Measurements from ENCODE around the gene TMEM209.
"Not testable (repeated sequence)": the region's sequence is repeated elsewhere in the genome, so short reads cannot be mapped to it uniquely, and the experiment has no call there.

Gene TMEM209

DNA sequence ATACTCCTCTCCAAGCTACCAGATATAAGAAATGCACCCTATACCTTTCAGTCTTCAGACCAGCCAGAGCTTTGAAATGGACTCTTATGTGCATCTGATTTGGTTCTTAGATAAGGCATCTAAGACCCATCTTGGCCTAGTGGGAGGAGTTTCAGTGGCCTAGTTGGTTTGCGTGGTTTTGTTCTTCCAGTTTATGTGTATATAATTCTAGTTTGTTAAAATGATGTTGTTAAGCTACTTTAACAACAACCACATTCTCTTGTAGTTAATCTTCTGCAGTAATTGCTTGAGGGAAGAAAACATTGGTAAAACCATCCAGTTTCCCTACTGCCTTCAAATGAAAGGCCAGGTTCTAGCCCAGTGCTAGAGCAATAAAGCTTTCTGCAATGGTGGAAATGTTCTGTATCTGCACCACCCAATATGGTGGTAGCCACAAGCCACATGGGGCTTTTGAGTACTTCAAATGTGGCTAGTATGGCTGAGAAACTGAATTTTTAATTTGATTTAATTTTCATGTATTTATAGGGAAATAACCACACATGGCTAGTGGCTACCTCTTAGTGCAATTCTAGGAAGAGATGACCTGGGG lies 68.5 kb downstream of the TMEM209 start:
- no peak for DNase-seq
- no peak overlapping the region for H3K27ac Mint-ChIP-seq
- H3K27me3 Mint-ChIP-seq = no peaks in the 10 kb centered on the region
- no peak for ATAC-seq
- H3K4me1 Mint-ChIP-seq = peaks cover 19% of the 10 kb centered on the region
- H3K36me3 Mint-ChIP-seq (ENCODE audit: low read depth) = peaks cover 8% of the 10 kb centered on the region
- H3K4me3 Mint-ChIP-seq = no peak overlapping the region
- no peaks in the 10 kb centered on the region for H3K9me3 Mint-ChIP-seq

DNA sequence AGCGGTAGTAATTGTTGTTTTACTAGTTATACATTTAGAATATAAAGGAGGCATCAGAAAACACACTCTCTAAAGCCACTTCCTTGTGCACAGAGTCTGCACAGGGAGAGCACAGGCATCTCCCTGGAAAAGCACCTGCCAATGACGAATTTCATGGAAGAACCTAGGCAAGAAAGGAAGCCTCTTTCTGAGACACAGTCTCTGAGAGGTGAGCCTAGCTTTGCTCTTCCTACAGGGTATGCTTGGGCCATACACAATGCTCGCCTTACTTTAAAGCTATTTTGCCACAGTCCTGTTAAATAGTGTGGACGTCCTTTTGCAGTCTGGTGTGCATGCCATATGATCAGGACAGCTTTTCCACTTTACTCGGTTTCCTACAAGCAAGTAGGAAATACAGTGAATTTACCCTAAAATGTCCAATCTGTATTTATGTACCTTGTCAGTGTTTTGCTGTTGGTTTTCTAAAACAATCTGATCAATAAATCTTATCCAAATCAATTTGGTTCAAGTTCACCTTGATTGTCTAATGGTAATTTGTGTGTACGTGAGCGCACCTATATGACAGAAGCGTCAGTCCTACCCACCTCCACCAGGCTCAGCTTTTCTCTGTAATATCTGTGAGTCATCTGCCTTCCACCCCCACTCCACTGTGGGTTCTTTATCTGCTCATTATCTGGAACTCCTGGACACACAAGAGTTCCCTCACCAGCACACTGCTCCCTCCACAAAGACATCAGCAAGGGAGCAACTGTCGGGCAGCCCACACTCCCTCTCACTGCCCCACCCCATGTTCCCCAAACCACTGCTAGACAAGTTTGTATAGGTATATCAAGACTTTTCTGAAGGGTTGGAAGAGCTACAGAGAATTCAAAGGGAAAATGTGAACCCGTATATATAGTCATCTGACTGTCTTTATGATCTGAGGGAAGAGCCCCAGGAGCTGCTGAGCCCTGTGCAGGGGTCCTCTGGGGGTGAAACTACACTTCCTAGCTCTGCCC lies 69.7 kb downstream of the TMEM209 start:
- Mint-ChIP-seq H3K9me3 (no peaks in the 10 kb centered on the region), H3K27me3 (no peaks in the 10 kb centered on the region), H3K4me3 (no peak overlapping the region), H3K27ac (no peak overlapping the region), H3K36me3 (ENCODE audit: low read depth) (peaks cover 15% of the 10 kb centered on the region), H3K4me1 (peaks cover 15% of the 10 kb centered on the region)
- peak; percentile 60 for ATAC-seq
- no peak for DNase-seq

DNA sequence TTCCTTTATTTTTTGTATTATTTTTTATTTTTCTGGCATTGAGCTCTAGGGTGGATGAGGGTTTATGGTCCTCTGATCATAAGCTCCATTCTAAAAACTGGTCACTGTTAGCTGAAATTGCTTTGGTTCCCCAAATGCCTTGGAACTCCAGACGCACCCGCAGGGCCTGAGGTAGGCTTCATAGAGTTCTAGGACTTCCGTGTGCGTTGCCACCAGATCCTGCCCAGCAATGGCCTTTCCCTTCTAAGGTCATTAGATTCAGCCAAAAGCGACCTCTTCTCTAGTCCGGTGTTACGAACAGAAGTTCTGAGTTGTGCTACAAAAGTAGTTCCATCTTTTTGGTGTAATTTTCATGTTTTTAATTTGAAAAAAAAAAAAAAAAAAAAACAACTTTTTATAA lies 70.5 kb downstream of the TMEM209 start:
- ATAC-seq = no peak
- no peak overlapping the region for H3K4me3 Mint-ChIP-seq
- no peaks in the 10 kb centered on the region for H3K9me3 Mint-ChIP-seq
- no peak overlapping the region for H3K27ac Mint-ChIP-seq
- peaks cover 19% of the 10 kb centered on the region for H3K36me3 Mint-ChIP-seq (ENCODE audit: low read depth)
- H3K27me3 Mint-ChIP-seq = no peaks in the 10 kb centered on the region
- H3K4me1 Mint-ChIP-seq = peaks cover 12% of the 10 kb centered on the region
- DNase-seq = no peak

DNA sequence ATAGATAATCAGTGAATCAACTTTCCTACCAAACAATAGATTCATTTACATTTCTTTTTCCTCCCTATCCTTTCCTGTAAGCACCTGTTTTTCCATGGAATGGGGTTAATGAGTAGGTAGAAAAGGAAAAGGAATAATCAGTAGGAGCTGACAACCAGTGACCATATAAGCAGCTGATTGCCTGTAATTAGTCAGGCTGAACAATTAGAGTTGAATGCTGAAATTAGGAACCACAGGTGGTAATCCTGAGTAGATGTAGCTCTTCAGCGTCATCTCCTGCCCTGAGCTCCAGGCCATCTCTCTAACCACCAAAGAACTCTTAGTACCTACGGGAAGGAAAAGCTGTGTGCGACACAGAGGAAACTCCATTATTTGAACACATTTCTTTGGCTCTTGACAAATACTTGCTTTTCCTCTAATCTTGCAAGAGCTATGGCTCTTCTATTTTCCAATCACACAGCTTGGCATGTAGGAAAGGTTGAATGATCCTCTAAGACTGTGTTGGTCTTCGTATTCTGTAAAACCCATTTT lies 71.0 kb downstream of the TMEM209 start:
- Mint-ChIP-seq H3K27ac (no peak overlapping the region), H3K36me3 (ENCODE audit: low read depth) (peaks cover 25% of the 10 kb centered on the region), H3K27me3 (no peaks in the 10 kb centered on the region), H3K9me3 (no peaks in the 10 kb centered on the region), H3K4me1 (peaks cover 12% of the 10 kb centered on the region), H3K4me3 (no peak overlapping the region)
- no peak for ATAC-seq
- DNase-seq = no peak

DNA sequence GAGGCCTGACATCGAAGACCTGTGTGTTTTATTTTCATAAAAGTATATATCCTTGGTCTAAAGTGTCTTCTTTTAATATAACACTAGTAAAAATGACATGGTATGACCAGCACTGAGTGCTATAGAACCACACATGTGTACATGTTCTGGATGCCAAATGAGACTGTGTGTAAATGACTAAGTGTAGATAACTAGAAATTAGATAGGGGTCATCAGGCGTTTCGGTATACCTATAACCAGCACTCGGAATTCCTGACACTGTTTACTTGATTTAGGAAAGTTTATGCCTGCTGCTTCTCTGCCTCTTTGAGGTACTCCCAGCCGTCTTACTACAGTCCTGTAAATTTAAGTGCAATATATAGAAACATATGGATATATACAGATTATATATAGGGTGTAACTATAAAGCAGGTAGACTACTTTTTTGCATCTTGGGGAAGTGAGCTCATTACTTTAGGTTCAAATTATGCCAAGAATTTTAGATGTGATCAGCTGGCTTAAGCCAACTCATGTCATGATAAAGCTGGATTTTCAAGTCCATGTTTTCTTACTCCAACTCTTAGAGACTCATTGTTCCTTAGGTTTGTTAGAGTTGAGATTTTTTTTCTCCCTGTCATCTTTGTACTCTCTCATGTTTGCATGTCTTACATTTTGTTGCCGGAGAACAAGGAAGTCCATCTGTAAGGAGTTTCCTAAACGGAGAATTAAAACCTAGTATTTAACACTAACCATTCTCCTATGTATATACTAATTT lies 72.0 kb downstream of the TMEM209 start:
- H3K36me3 Mint-ChIP-seq (ENCODE audit: low read depth) = peaks cover 31% of the 10 kb centered on the region
- no peak for DNase-seq
- ATAC-seq = no peak

DNA sequence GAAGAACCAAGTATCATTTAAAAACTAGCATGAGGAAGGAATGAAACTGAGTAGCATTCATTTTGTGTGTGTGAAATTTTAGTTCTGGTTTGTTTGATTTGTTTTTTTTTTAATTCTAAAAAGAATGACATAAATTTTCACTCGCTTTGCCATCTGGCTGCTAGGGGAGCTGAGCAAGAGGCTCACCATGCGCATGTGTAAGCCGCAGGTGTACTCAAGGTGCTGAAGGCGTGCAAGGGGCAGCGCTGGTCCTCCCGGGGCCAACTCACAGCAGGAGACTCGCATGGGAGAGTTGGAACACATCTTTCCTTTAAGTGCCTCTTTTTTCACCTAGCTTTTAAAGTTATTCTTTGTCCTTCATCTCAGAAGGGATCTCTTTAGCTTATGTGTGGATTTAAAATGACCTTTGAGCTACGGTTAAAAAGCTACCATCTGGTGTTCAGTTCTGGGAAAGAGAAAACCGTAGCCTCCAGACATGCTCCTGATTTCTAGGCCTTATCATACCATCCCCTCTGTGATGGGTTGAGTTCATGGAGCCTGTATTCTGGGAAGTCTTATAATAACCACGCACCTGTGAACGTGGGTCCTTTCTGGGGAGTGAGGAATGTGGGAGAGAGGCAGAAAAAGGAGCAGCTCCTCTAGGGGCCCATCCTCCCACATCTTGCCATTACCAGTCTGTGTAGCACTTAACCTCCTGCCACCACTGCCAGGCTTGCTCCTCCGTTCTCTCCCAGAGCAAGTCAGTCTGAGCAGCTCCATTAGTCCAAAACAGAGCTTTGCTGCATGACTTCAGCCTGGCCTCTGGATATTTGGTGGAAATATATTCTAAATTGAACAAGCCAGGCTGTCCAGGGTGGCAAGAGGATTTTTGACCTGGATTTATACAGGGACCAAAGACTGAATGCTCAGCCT lies 73.0 kb downstream of the TMEM209 start:
- H3K27me3 Mint-ChIP-seq = no peaks in the 10 kb centered on the region
- H3K4me3 Mint-ChIP-seq = no peak overlapping the region
- H3K36me3 Mint-ChIP-seq (ENCODE audit: low read depth) = peaks cover 32% of the 10 kb centered on the region
- H3K9me3 Mint-ChIP-seq = no peaks in the 10 kb centered on the region
- peaks cover 12% of the 10 kb centered on the region for H3K4me1 Mint-ChIP-seq
- ATAC-seq = no peak
- H3K27ac Mint-ChIP-seq = no peak overlapping the region
- no peak for DNase-seq

More for the DNA sequence above, 72.0 kb downstream of the TMEM209 start:
- no peaks in the 10 kb centered on the region for H3K9me3 Mint-ChIP-seq
- H3K27me3 Mint-ChIP-seq = no peaks in the 10 kb centered on the region
- no peak overlapping the region for H3K27ac Mint-ChIP-seq
- peaks cover 12% of the 10 kb centered on the region for H3K4me1 Mint-ChIP-seq
- H3K4me3 Mint-ChIP-seq = no peak overlapping the region

DNA sequence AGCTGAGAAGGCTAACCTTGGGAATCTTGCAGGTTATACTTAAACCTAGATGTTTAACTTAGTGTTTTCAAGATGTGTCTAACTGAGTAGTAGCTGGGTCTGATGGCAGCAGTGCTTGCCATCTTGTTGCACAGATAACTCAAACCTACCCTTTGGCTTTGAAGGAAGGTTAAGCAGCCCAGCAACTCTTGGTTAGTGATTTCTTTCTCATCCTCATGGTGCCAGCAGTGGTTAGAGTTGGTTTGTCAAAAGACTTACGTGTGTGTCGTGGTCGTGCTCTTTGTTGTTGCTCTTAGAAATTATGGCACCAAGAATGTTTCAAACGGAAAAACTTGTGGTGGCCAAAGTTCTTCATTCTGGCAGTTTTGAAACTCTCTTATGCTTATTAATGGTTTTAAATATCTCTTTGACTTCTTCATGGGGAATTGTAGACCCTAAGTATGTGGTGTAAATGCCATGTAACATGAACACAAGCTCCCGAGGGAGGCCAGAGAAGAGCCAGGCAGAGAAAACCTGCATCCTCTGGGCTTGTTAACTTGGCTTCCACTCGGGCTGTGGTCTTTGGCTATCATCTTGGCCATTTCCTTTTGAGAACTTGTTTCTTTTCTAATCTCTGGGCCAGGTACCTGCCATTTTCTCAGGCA lies 73.9 kb downstream of the TMEM209 start:
- Mint-ChIP-seq H3K27me3 (no peaks in the 10 kb centered on the region), H3K27ac (no peak overlapping the region), H3K36me3 (ENCODE audit: low read depth) (peaks cover 37% of the 10 kb centered on the region), H3K4me3 (no peak overlapping the region), H3K9me3 (no peaks in the 10 kb centered on the region), H3K4me1 (peaks cover 7% of the 10 kb centered on the region)
- ATAC-seq (no peak), DNase-seq (no peak)

DNA sequence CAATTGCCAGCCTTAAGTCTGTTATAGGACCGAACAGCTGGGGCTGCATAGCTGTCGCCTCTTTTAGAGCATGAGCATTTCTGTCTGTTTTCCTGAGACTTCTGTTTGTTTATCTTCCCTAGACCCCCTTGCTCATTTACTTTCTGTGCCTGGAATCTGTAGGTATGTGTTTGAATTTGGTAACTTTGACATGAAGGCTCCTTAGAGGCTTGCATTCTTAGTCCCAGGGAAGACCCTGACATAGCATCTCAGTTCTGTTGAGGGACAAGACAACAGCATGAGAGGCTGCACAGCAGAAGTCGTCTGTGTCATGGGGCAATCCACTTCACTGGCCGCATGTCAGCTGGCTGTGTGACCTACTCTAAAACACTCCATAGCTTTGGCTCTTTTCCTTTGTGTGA lies 76.2 kb downstream of the TMEM209 start:
- no peak overlapping the region for H3K27ac Mint-ChIP-seq
- peaks cover 39% of the 10 kb centered on the region for H3K36me3 Mint-ChIP-seq (ENCODE audit: low read depth)
- no peaks in the 10 kb centered on the region for H3K27me3 Mint-ChIP-seq
- no peak overlapping the region for H3K4me3 Mint-ChIP-seq
- no peaks in the 10 kb centered on the region for H3K4me1 Mint-ChIP-seq
- ATAC-seq = no peak
- DNase-seq = no peak
- no peaks in the 10 kb centered on the region for H3K9me3 Mint-ChIP-seq

DNA sequence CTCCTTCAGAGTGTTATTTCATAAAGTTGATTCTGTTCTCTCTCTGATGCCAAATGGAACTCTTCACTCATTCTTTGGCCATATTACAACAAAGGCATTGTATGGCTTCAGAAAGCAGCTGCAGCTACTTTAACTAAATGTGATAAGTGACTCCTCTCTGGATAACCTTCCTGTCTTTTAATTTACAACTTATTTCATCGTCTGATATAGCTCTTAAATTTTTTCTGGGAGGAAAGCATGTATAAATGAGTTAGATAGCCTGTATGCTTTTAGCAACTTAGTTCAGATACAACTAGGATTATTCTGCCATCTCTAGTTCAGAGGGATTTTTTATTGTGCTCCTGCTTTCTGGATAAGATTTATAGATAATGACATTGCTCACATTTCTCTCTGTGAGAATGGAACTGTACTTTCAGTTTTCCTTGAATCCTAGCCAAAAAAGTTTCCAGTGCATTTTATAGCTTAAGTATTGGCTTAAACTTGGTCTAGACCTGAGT lies 77.3 kb downstream of the TMEM209 start:
- no peak for ATAC-seq
- no peaks in the 10 kb centered on the region for H3K4me1 Mint-ChIP-seq
- H3K27ac Mint-ChIP-seq = no peak overlapping the region
- no peaks in the 10 kb centered on the region for H3K9me3 Mint-ChIP-seq
- DNase-seq = no peak
- H3K4me3 Mint-ChIP-seq = no peak overlapping the region
- H3K27me3 Mint-ChIP-seq = no peaks in the 10 kb centered on the region
- H3K36me3 Mint-ChIP-seq (ENCODE audit: low read depth) = peaks cover 43% of the 10 kb centered on the region

DNA sequence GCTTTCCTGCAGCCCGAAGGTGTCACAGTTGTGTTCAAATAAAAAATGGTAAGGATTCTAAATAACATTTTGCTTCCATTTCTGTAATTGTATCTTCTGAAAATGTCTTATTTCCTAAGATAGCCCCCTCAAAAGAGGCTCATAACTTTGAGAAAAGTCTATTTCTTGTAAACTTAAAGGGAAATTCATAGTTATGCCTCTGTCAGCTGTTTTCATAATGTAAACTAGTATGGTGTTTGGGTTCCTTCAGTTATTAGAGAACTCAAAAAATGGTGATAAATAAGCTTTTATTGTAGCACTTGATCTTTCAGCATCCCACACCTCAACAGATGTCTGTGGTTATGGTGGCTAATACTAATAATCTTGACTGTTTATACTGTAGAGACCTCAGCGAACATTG lies 77.8 kb downstream of the TMEM209 start:
- ATAC-seq = no peak
- no peak for DNase-seq
- H3K4me3 Mint-ChIP-seq = no peak overlapping the region
- H3K4me1 Mint-ChIP-seq = no peaks in the 10 kb centered on the region
- H3K27me3 Mint-ChIP-seq = no peaks in the 10 kb centered on the region
- H3K9me3 Mint-ChIP-seq = no peaks in the 10 kb centered on the region
- no peak overlapping the region for H3K27ac Mint-ChIP-seq
- peaks cover 45% of the 10 kb centered on the region for H3K36me3 Mint-ChIP-seq (ENCODE audit: low read depth)

DNA sequence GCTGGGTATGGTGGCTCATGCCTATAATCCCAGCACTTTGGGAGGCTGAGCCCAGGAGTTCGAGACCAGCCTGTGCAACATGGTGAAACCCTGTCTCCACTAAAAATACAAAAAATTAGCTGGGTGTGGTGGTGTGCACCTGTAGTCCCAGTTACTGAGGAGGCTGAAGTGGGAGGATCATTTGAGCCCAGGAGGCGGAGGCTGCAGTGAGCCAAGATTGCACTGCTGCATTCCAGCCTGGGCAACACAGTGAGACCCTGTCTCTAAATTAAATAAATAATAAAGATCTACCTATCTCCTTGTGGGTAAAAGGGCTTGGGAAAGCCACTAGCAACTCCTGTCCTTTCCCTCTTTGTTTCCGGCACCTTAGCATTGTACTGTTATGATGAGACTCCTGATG lies 78.4 kb downstream of the TMEM209 start:
- not testable (repeated sequence) for H3K4me3 Mint-ChIP-seq, H3K27ac Mint-ChIP-seq, H3K4me1 Mint-ChIP-seq, ATAC-seq, H3K9me3 Mint-ChIP-seq, DNase-seq, H3K27me3 Mint-ChIP-seq
- peaks cover 45% of the 10 kb centered on the region for H3K36me3 Mint-ChIP-seq (ENCODE audit: low read depth)

DNA sequence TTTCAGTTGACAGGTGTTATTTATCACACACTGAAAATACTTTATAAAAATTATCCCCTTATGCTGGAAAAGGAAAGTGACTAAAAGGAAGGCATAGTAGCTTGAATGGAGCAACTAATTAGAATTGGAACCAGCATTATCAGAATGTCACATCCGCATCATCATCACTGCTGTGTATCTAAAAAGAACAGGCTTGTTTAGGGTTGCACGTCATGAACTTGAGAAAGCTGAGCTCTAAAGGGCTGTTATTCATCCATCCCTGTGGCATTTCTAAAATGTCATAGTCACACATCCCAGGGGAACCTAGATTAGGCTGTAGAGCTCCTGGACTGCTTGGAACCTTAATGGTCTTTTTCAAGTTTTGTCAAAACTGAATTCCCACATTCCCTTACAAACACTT lies 80.5 kb downstream of the TMEM209 start:
- Mint-ChIP-seq H3K36me3 (ENCODE audit: low read depth) (peaks cover 37% of the 10 kb centered on the region), H3K4me3 (no peak overlapping the region), H3K27me3 (no peaks in the 10 kb centered on the region)

DNA sequence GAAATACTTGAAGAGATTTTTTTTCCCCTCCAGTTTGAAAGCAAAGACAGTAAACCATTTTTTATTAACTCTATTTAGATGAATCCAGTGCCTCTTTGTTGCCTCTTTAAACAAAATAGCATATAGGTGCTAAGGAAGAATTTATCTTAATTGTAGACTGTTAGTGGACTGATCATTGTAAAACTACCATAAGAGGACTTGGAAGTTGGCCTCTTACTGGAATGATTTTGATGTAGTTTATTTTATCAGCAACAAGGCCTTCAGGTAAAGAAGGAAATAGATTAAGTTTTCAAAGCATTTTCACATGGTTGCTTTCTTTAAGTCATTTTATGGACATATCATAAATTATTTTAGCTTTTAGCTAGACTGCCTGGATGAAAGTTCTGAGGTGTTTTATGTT lies 81.7 kb downstream of the TMEM209 start:
- no peak overlapping the region for H3K4me3 Mint-ChIP-seq
- H3K27me3 Mint-ChIP-seq = no peaks in the 10 kb centered on the region
- DNase-seq (no peak), ATAC-seq (no peak)
- H3K4me1 Mint-ChIP-seq = no peaks in the 10 kb centered on the region
- no peak overlapping the region for H3K27ac Mint-ChIP-seq
- no peaks in the 10 kb centered on the region for H3K9me3 Mint-ChIP-seq
- H3K36me3 Mint-ChIP-seq (ENCODE audit: low read depth) = peaks cover 28% of the 10 kb centered on the region

More for the DNA sequence above, 80.5 kb downstream of the TMEM209 start:
- ATAC-seq (no peak), DNase-seq (no peak)
- Mint-ChIP-seq H3K9me3 (no peaks in the 10 kb centered on the region), H3K27ac (no peak overlapping the region), H3K4me1 (no peaks in the 10 kb centered on the region)

All from activated naive CD8-positive, alpha-beta T cell treated with anti-CD3 and anti-CD28 coated beads, Interleukin-2, amount 50 U/mL, for 24 hours (primary cell).